ENCODE data around the gene KRTAP5-4. TPM values are rescaled to one million over a fixed set of nuclear protein-coding genes. Genes with fewer than 3 reads are reported as not detected.
"Not testable (repeated sequence)": the region's sequence is repeated elsewhere in the genome, so short reads cannot be mapped to it uniquely, and the experiment has no call there.

KRTAP5-4 gene
- total RNA-seq, 4 donors from 2014 or later = not detected

GRCh38 chr11:1624621-1625020, 2.7 kb upstream of the KRTAP5-4 start:
- no peak overlapping the region for H3K4me3 ChIP-seq
- H3K4me1 ChIP-seq = peaks cover 0 to 6% (median 0%) of the 10 kb centered on the region in 3 donors
- H3K9me3 ChIP-seq = no peaks in the 10 kb centered on the region
- TF ChIP-seq CTCF (IDR thresholded peaks at IDR 0.05) (no peak), POLR2AphosphoS5 (IDR thresholded peaks at IDR 0.05) (no peak), POLR2A (IDR thresholded peaks at IDR 0.05) (no peak), EP300 (IDR thresholded peaks at IDR 0.05) (no peak)
- peaks cover 66% of the 10 kb centered on the region for H3K27me3 ChIP-seq
- H3K27ac ChIP-seq = no peak overlapping the region
- no peak for ATAC-seq
- no peaks in the 10 kb centered on the region for H3K36me3 ChIP-seq
- WGBS, 2 donors (ENCODE audit: low coverage in 1 of 2) = 64 to 73% methylated on average over 6 to 15 of the region's 16 CpGs

DNA sequence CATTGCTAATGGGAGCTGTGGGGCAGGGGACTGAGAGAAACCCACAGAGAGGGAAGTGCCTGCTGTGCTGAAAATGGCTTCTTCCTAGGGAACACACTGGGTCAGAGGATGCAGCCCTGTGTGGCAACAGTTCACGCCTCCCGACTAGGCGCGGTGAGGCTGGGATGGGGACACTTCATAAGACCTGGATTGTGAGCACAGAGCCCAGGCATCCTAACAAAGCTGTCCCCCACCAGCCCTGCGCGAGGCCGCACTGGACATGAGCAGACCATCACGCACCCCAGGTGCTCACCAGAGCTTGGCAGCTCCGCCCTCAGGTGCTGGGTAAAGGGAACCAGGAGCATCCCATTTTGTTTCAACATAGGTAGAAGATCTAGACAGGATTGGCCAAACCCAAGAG, 1.8 kb upstream of the KRTAP5-4 start:
- no peak for ATAC-seq
- WGBS, 2 donors (ENCODE audit: low coverage in 1 of 2) = 100% methylated on average over 1 of the region's 9 CpGs; no CpG with 5 or more reads in 1 of the 2 donors
- no peaks in the 10 kb centered on the region for H3K9me3 ChIP-seq
- no peak overlapping the region for H3K4me3 ChIP-seq
- no peak overlapping the region for H3K27ac ChIP-seq
- no peaks in the 10 kb centered on the region for H3K36me3 ChIP-seq
- peaks cover 65% of the 10 kb centered on the region for H3K27me3 ChIP-seq
- no peak for TF ChIP-seq EP300 (IDR thresholded peaks at IDR 0.05)
- TF ChIP-seq POLR2A (IDR thresholded peaks at IDR 0.05) = no peak
- no peak for TF ChIP-seq POLR2AphosphoS5 (IDR thresholded peaks at IDR 0.05)
- TF ChIP-seq CTCF (IDR thresholded peaks at IDR 0.05) = no peak
- peaks cover 0 to 1% (median 0%) of the 10 kb centered on the region in 3 donors for H3K4me1 ChIP-seq

DNA sequence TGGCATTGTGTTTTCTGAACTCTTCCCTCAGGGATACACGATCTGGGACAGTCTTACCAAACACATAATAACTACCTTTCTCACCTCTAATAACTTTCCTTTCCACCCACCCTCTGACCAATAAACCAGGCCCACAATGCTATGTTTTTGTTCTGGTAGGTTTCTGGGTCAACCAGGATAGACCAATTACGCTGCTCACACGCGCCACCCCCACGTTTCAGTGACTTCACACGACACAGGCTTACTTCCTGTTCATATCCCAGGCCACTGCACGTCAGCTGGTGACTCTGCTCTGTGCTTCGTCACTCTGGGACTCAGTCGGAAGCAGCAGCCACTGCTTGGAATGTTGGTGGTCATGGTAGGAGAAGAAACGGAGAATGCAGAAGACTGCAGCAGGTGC, 2.5 kb downstream of the KRTAP5-4 start:
- no peaks in the 10 kb centered on the region for H3K9me3 ChIP-seq
- no peak overlapping the region for H3K4me3 ChIP-seq
- no peaks in the 10 kb centered on the region for H3K36me3 ChIP-seq
- WGBS, 2 donors (ENCODE audit: low coverage in 1 of 2) = 34 to 60% methylated on average over 5 to 9 of the region's 10 CpGs
- no peak overlapping the region for H3K27ac ChIP-seq
- ATAC-seq = no peak
- peaks cover 72% of the 10 kb centered on the region for H3K27me3 ChIP-seq
- no peaks in the 10 kb centered on the region for H3K4me1 ChIP-seq
- no peak for TF ChIP-seq CTCF (IDR thresholded peaks at IDR 0.05)
- TF ChIP-seq EP300 (IDR thresholded peaks at IDR 0.05) = no peak
- no peak for TF ChIP-seq POLR2AphosphoS5 (IDR thresholded peaks at IDR 0.05)
- no peak for TF ChIP-seq POLR2A (IDR thresholded peaks at IDR 0.05)

DNA sequence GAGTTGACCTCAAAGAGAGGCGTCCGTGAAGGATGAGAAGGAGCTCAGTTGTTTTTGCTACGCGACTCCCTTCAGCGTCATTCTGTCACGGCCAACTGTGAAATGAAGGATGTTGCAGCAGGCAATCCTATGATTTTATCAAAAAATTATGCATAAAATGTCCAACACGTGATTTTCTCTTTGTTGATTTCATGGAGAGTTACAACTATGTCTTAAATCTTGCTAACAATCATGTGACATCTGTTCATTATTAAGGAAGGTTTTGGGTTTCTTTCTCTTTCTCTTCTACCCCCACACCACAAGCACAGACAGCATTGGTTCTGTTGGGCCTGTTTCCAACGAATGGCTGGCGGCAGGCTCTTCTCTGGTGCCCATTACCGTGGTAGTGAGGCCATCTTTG, 3.7 kb downstream of the KRTAP5-4 start:
- Histone ChIP-seq H3K27ac (no peak overlapping the region), H3K9me3 (no peaks in the 10 kb centered on the region), H3K4me1 (no peaks in the 10 kb centered on the region), H3K4me3 (no peak overlapping the region), H3K27me3 (peaks cover 76% of the 10 kb centered on the region), H3K36me3 (no peaks in the 10 kb centered on the region)
- no peak for ATAC-seq
- 66 to 67% methylated on average over 9 to 10 of the region's 10 CpGs for WGBS, 2 donors (ENCODE audit: low coverage in 1 of 2)
- TF ChIP-seq POLR2AphosphoS5 (IDR thresholded peaks at IDR 0.05) (no peak), CTCF (IDR thresholded peaks at IDR 0.05) (no peak), POLR2A (IDR thresholded peaks at IDR 0.05) (no peak), EP300 (IDR thresholded peaks at IDR 0.05) (no peak)

GRCh38 chr11:1608363-1608762, 13.6 kb downstream of the KRTAP5-4 start, which contains the start of gene KRTAP5-3:
Gene KRTAP5-3, minus strand, starts transcription at chr11:1608463. Its CDS starts 78 bp downstream, at chr11:1608385.
- no peaks in the 10 kb centered on the region for H3K36me3 ChIP-seq
- no peak for ATAC-seq
- TF ChIP-seq POLR2A (IDR thresholded peaks at IDR 0.05) = no peak
- no peak for TF ChIP-seq CTCF (IDR thresholded peaks at IDR 0.05)
- TF ChIP-seq EP300 (IDR thresholded peaks at IDR 0.05) = no peak
- no peak for TF ChIP-seq POLR2AphosphoS5 (IDR thresholded peaks at IDR 0.05)
- peaks cover 61% of the 10 kb centered on the region for H3K27me3 ChIP-seq
- no peak within 1 kb of the TSS for H3K27ac ChIP-seq
- no peaks in the 10 kb centered on the region for H3K4me1 ChIP-seq
- H3K4me3 ChIP-seq = no peak within 1 kb of the TSS
- WGBS, 2 donors (ENCODE audit: low coverage in 1 of 2) = 38 to 60% methylated on average over 1 to 2 of the region's 4 CpGs
- H3K9me3 ChIP-seq = no peaks in the 10 kb centered on the region

DNA sequence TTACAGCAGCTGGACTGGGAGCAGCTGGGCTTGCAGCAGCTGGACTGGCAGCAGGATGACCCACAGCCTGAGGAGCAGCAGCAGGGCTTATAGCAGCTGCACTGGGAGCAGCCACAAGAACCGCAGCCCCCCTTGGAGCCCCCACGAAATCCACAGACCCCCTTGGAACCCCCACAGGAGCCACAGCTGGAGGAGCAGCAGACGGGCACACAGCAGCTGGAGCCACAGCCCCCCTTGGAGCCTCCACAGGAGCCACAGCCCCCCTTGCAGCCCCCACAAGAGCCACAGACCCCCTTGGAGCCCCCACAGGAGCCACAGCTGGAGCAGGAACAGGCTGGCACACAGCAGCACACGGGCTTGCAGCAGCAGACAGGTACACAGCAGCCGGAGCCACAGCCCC, 14.0 kb downstream of the KRTAP5-4 start:
- not testable (repeated sequence) for H3K4me3 ChIP-seq, H3K36me3 ChIP-seq, H3K9me3 ChIP-seq, H3K27ac ChIP-seq, H3K4me1 ChIP-seq, ATAC-seq
- 40% methylated on average over 1 of the region's 5 CpGs; no CpG with 5 or more reads in 1 of the 2 donors for WGBS, 2 donors (ENCODE audit: low coverage in 1 of 2)
- H3K27me3 ChIP-seq = peaks cover 63% of the 10 kb centered on the region

GRCh38 chr11:1607156-1607845, 14.6 kb downstream of the KRTAP5-4 start:
- H3K9me3 ChIP-seq, H3K27ac ChIP-seq, H3K4me1 ChIP-seq, ATAC-seq, H3K4me3 ChIP-seq, H3K36me3 ChIP-seq: not testable (repeated sequence)
- H3K27me3 ChIP-seq = peaks cover 63% of the 10 kb centered on the region
- WGBS, 2 donors (ENCODE audit: low coverage in 1 of 2) = 23 to 30% methylated on average over 6 to 15 of the region's 18 CpGs
